Neural progenitor cell (in vitro differentiated cells): ENCODE measurements around the gene EDC3. TPM values are rescaled to one million over a fixed set of nuclear protein-coding genes. Genes with fewer than 3 reads are reported as not detected.

Experiments used
- DNase-seq: peaks from one replicate; pipeline ENCODE4 v3.0.0-alpha.2; 2016; ENCODE audit warnings: low spot score
- H2AFZ ChIP-seq: fragments of 200-600 bp; sonication (generic); replicated peaks from 2 replicates; pipeline ENCODE4 v1.6.1; 2016; ENCODE audit warnings: antibody characterized with exemption
- H3F3A ChIP-seq: fragments of 200-600 bp; sonication (generic); 2 replicates; pipeline ENCODE4 v1.6.1; 2016; ENCODE audit warnings: antibody characterized with exemption, low read depth
- H3K27ac ChIP-seq: fragments of 200-600 bp; sonication (generic); 2 replicates; pipeline ENCODE4 v1.5.1; 2016; ENCODE audit warnings: mild to moderate bottlenecking
- H3K27me3 ChIP-seq: fragments of 200-600 bp; sonication (generic); 2 replicates; pipeline ENCODE4 v1.6.1; 2016; ENCODE audit warnings: mild to moderate bottlenecking, moderate library complexity
- H3K36me3 ChIP-seq: fragments of 200-600 bp; sonication (generic); 2 replicates; pipeline ENCODE4 v1.5.1; 2016
- H3K4me1 ChIP-seq: fragments of 200-600 bp; sonication (generic); 2 replicates; pipeline ENCODE4 v1.6.1; 2016; ENCODE audit warnings: mixed run types
- H3K4me2 ChIP-seq: fragments of 200-600 bp; sonication (generic); 2 replicates; pipeline ENCODE4 v1.6.1; 2016
- H3K4me3 ChIP-seq: fragments of 200-600 bp; sonication (generic); 2 replicates; pipeline ENCODE4 v1.5.1; 2016
- H3K79me2 ChIP-seq: fragments of 200-600 bp; sonication (generic); 2 replicates; pipeline ENCODE4 v1.6.1; 2016; ENCODE audit warnings: low read depth
- H3K9ac ChIP-seq: fragments of 200-600 bp; sonication (generic); 2 replicates; pipeline ENCODE4 v1.6.1; 2016
- H3K9me3 ChIP-seq: fragments of 200-600 bp; sonication (generic); 2 replicates; pipeline ENCODE4 v1.5.1; 2016; ENCODE audit warnings: low read depth
- H4K20me1 ChIP-seq: fragments of 200-600 bp; sonication (generic); 2 replicates; pipeline ENCODE4 v1.6.1; 2016; ENCODE audit warnings: low read depth
- H3K27ac Mint-ChIP-seq: 3 replicates; pipeline ENCODE4 v1.8.0; 2021; ENCODE audit warnings: mixed read lengths
- H3K27me3 Mint-ChIP-seq: 2 replicates; pipeline ENCODE4 v1.8.0; 2022; ENCODE audit warnings: low read depth, mild to moderate bottlenecking, inconsistent platforms, moderate library complexity, mixed read lengths; ENCODE audit not compliant: insufficient read depth
- H3K36me3 Mint-ChIP-seq: 3 replicates; pipeline ENCODE4 v1.8.0; 2021; ENCODE audit warnings: mixed read lengths
- H3K4me1 Mint-ChIP-seq: 3 replicates; pipeline ENCODE4 v1.8.0; 2021; ENCODE audit warnings: mixed read lengths
- H3K4me3 Mint-ChIP-seq: 3 replicates; pipeline ENCODE4 v1.8.0; 2021; ENCODE audit warnings: mild to moderate bottlenecking, moderate library complexity, mixed read lengths
- H3K9me3 Mint-ChIP-seq: 3 replicates; pipeline ENCODE4 v1.8.0; 2020; ENCODE audit warnings: mixed read lengths
- EZH2 ChIP-seq: fragments of 200-600 bp; sonication (generic); IDR thresholded peaks from 2 replicates; pipeline ENCODE4 v1.6.1; 2017; ENCODE audit warnings: antibody characterized with exemption, mild to moderate bottlenecking, moderate library complexity
- EZH2phosphoT487 ChIP-seq: fragments of 200-600 bp; sonication (generic); IDR thresholded peaks from 2 replicates; pipeline ENCODE4 v1.6.1; 2017; ENCODE audit warnings: antibody characterized with exemption
- total RNA-seq: library from RNA; depleted of rRNA; stranded (reverse); fragments of >200 nt; gene quantifications from 2 replicates; pipeline ENCODE4 v1.2.3, GENCODE V29; 2015; ENCODE audit warnings: low replicate concordance
- TF ChIP-seq, protein P1 (sequence below): fragments of 200-600 bp; sonication (generic); IDR thresholded peaks from 2 replicates; pipeline ENCODE4 v1.5.1; 2017; ENCODE audit warnings: antibody characterized with exemption, mild to moderate bottlenecking

The EDC3 gene
- total RNA-seq, 1 donor from 2014 or later, result 24.4 TPM

DNA sequence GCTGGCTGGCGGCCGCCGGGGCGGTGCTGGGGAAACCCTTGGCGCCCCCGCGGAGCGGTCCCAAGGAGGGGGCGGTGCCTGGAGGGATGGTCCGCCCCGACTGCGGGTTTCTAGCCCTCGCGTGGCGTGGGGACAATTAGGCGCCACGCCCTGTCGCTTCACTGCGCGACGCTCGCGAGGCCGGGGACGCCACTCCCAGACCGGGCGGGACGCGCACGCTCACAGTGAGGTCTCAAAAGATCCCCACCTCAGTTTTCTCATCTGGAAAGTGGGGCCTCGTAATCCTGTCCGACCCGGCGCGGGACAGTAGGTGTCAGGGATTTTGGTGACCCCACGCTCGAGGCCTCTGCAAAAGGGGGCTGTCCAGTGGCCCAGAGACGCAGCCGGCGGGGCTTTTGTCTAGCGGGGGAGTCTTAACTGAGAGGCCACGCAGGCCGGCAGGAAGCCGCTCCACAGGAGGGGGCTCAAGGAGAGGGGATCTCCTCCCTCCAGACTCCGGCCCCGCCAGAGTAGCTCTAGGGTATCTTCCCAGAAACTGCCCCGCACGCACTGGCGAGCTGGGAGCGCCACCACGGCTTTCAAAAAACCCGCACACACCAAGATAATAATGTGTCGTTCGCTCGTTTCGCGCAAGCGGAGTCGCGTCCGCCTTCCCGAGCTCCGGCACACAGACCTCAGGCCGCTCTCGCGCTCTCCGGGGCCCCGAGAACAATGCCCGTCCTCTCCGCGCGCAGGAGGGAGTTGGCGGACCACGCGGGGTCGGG, 80.9 kb downstream of the EDC3 start:
- H3K9ac ChIP-seq, result peak overlapping the region; percentile 73
- H3K79me2 ChIP-seq, result peaks cover 36% of the 10 kb centered on the region
- Mint-ChIP-seq H3K4me1 (peaks cover 19% of the 10 kb centered on the region), H3K27ac (peak overlapping the region; percentile 66), H3K4me3 (peak overlapping the region; percentile 95), H3K9me3 (no peaks in the 10 kb centered on the region), H3K27me3 (peaks cover 8% of the 10 kb centered on the region), H3K36me3 (peaks cover 2% of the 10 kb centered on the region)
- peak overlapping the region; percentile 48 for H2AFZ ChIP-seq
- H3K9me3 ChIP-seq, result no peaks in the 10 kb centered on the region
- TF ChIP-seq EZH2 (no peak), EZH2phosphoT487 (peak; percentile 23)
- TF ChIP-seq, protein P1, sequence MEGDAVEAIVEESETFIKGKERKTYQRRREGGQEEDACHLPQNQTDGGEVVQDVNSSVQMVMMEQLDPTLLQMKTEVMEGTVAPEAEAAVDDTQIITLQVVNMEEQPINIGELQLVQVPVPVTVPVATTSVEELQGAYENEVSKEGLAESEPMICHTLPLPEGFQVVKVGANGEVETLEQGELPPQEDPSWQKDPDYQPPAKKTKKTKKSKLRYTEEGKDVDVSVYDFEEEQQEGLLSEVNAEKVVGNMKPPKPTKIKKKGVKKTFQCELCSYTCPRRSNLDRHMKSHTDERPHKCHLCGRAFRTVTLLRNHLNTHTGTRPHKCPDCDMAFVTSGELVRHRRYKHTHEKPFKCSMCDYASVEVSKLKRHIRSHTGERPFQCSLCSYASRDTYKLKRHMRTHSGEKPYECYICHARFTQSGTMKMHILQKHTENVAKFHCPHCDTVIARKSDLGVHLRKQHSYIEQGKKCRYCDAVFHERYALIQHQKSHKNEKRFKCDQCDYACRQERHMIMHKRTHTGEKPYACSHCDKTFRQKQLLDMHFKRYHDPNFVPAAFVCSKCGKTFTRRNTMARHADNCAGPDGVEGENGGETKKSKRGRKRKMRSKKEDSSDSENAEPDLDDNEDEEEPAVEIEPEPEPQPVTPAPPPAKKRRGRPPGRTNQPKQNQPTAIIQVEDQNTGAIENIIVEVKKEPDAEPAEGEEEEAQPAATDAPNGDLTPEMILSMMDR, result no peak
- no peaks in the 10 kb centered on the region for H3K36me3 ChIP-seq
- H3K27me3 ChIP-seq, result peaks cover 10% of the 10 kb centered on the region
- peak overlapping the region; percentile 86 for H3K27ac ChIP-seq
- DNase-seq, result peak; percentile 93
- H3K4me2 ChIP-seq, result peak overlapping the region; percentile 96
- H3K4me3 ChIP-seq, result peak overlapping the region; percentile 93
- H3F3A ChIP-seq, result peaks cover 20% of the 10 kb centered on the region
- H3K4me1 ChIP-seq, result peaks cover 23% of the 10 kb centered on the region
- H4K20me1 ChIP-seq, result peaks cover 42% of the 10 kb centered on the region

DNA sequence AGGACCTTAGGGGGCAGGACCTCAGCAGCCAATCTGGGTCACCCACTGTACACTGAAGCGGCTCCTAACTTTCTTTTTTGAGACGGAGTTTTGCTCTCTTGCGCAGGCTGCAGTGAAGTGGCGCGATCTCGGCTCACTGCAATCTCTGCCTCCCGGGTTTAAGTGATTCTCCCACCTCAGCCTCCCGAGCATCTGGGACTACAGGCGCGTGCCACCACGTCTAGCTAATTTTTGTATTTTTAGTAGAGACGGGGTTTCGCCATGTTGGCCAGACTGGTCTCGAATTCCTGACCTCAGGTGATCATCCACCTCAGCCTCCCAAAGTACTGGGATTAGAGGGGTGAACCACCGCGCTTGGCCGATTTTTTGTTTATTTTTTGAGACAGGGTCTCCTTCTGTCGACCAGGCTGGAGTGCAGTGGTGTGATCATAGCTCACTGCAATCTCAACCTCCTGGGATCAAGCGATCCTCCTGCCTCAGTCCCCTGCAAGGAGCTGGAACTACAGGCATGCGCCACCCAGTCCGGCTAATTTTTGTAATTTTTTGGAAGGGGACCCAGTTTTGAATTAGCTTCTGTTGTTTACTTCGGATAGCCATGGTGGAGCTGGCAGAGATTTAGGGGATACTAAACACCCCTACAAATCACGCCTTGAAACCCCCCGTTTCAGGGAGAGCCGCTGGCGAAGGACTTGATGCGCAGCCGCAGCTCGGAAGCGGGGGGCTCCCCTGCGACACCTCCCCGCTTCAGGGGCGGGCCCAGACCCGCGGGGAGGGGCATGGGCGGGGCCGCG, 81.7 kb downstream of the EDC3 start:
- H4K20me1 ChIP-seq, result peaks cover 34% of the 10 kb centered on the region
- Mint-ChIP-seq H3K27me3 (peaks cover 10% of the 10 kb centered on the region), H3K9me3 (no peaks in the 10 kb centered on the region), H3K36me3 (no peaks in the 10 kb centered on the region), H3K4me3 (peak overlapping the region; percentile 83), H3K27ac (no peak overlapping the region), H3K4me1 (peaks cover 21% of the 10 kb centered on the region)
- TF ChIP-seq, protein P1, result no peak
- TF ChIP-seq EZH2phosphoT487 (no peak), EZH2 (no peak)
- peaks cover 20% of the 10 kb centered on the region for H3F3A ChIP-seq
- peaks cover 35% of the 10 kb centered on the region for H3K79me2 ChIP-seq
- H3K4me3 ChIP-seq, result peak overlapping the region; percentile 93
- H3K27ac ChIP-seq, result no peak overlapping the region
- H3K27me3 ChIP-seq, result peaks cover 10% of the 10 kb centered on the region
- H2AFZ ChIP-seq, result peak overlapping the region; percentile 48
- no peaks in the 10 kb centered on the region for H3K9me3 ChIP-seq
- no peaks in the 10 kb centered on the region for H3K36me3 ChIP-seq
- no peak overlapping the region for H3K9ac ChIP-seq
- peak overlapping the region; percentile 96 for H3K4me2 ChIP-seq
- DNase-seq, result no peak
- H3K4me1 ChIP-seq, result peaks cover 25% of the 10 kb centered on the region

DNA sequence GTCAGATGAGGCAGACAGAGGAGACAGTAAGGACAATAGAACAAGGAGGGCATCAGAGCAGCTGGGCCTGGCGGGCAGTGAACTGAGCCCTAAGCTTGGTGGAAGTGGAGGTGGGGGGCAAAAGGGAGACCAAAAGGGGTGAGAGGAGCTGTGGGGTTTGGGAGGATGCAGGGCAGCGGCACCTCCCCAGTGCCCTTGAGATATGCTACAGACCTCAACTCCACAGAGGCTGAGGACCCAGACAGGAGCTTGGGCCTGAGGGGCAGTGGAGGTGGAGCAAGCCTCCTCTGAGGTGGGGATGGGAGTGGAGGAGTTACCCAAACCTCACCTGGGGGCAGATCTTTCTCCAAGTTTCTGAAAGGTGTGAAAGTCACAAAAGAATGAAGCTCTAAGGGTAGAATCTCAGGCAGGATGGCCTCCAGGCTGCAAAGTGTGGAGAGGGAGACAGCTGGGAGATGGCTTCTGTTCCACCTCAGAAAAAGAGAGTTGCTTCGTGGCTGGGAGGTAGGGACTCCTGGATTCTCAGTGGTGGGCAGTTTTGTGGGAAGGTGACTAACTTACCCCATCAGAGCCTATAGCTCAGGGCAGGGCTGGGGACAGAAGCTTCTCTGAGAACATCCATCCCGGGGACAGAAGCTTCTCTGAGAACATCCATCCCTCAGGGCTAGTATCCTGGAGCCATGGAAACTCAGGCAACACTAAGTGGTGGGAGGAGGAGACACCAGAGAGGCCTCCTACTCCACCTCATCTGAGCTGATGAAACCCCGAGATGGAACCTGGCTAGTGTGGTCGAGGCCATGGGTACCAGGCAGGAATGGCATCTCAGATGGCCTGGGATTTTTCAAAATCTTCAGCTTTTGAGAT, 82.5 kb downstream of the EDC3 start:
- Mint-ChIP-seq H3K4me3 (peak overlapping the region; percentile 83), H3K36me3 (no peaks in the 10 kb centered on the region), H3K27me3 (peaks cover 8% of the 10 kb centered on the region), H3K27ac (peak overlapping the region; percentile 95), H3K9me3 (no peaks in the 10 kb centered on the region), H3K4me1 (peaks cover 21% of the 10 kb centered on the region)
- Histone ChIP-seq H3K27me3 (peaks cover 10% of the 10 kb centered on the region), H3K79me2 (peaks cover 27% of the 10 kb centered on the region), H3K4me2 (no peak overlapping the region), H2AFZ (no peak overlapping the region), H3K9me3 (no peaks in the 10 kb centered on the region), H3K4me3 (no peak overlapping the region), H4K20me1 (peaks cover 26% of the 10 kb centered on the region), H3K27ac (no peak overlapping the region), H3F3A (peaks cover 20% of the 10 kb centered on the region), H3K4me1 (peaks cover 25% of the 10 kb centered on the region), H3K9ac (no peak overlapping the region), H3K36me3 (no peaks in the 10 kb centered on the region)
- DNase-seq, result no peak
- TF ChIP-seq EZH2, result no peak
- TF ChIP-seq EZH2phosphoT487, result no peak
- TF ChIP-seq, protein P1, result no peak
